Gastrocnemius medialis (tissue), 4 donors: ENCODE measurements around the gene SLC35G2.

Source experiments
- CTCF ChIP-seq, 5 experiments: fragments of 450-650 bp in 3 of 5; fragments of 200-600 bp in 2 of 5; sonication (generic) in 2 of 5; IDR thresholded peaks in 4 of 5; conservative IDR thresholded peaks in 1 of 5; 1 replicate in 4 of 5; 2 replicates in 1 of 5; pipeline ENCODE4 v1.5.1; 2016 to 2019; ENCODE audit warnings: antibody characterized with exemption in 5 of 5, mild to moderate bottlenecking in 3 of 5, moderate library complexity in 3 of 5
- POLR2A ChIP-seq, 2 donors: fragments of 450-650 bp; IDR thresholded peaks; one replicate each; pipeline ENCODE4 v1.6.1; 2017; ENCODE audit warnings: antibody characterized with exemption in 2 of 2, mild to moderate bottlenecking in 2 of 2, moderate library complexity in 2 of 2

GRCh38 chr3:136856665-136857064 lies 37.7 kb downstream of the SLC35G2 start:
- TF ChIP-seq CTCF (IDR thresholded peaks at IDR 0.05 in 4 of 5, conservative IDR thresholded peaks at IDR 0.05 in 1 of 5) (no peak), POLR2A (IDR thresholded peaks at IDR 0.05) (no peak)
